GM21723 (cell line): Measurements from ENCODE around the gene DPH6.
"Not testable (repeated sequence)": the region's sequence is repeated elsewhere in the genome, so short reads cannot be mapped to it uniquely, and the experiment has no call there.

Experiments used
- ATAC-seq: cut with Tn5 transposase; IDR thresholded peaks from one replicate; pipeline ENCODE4 v1.9.1; 2021; ENCODE audit warnings: mild to moderate bottlenecking, moderate library complexity; ENCODE audit not compliant: unreplicated experiment

Gene DPH6

DNA sequence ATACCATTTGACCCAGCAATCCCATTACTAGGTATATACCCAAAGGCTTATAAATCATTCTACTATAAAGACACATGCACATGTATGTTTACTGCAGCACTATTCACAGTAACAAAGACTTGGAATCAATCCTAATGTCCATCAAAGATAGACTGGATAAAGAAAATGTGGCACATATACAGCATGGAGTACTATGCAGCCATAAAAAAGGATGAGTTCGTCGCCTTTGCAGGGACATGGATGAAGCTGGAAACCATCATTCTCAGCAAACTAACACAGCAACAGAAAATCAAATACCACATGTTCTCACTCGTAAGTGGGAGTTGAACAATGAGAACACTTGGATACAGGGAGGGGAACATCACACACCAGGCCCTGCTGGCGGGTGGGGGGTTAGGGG lies 104.7 kb downstream of the DPH6 start:
- ATAC-seq = not testable (repeated sequence)

GRCh38 chr15:35440265-35440664 lies 105.7 kb downstream of the DPH6 start:
- no peak for ATAC-seq

GRCh38 chr15:35439291-35439690 lies 106.7 kb downstream of the DPH6 start:
- no peak for ATAC-seq

DNA sequence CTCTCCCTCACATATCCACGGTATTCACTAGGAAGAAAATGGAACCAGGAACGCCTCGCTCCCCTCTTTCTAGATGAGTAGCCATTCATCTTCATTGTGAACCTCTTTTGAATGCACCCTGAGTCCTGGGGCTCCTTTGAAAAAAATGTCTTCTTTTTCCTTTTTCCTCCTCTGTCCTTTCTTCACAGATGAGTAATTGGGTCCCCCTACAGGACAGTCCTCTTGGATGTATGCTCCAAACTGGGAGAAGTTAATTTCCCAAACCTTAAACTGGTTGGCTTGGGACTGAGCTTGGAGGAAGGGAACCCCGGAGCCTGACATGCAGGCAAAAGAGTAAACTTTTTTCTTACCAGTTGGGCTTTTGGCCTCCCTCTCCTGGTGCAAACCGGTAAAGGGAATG lies 108.8 kb downstream of the DPH6 start:
- ATAC-seq = no peak

- no peak for ATAC-seq
Observed at GRCh38 chr15:35436422-35436821, 109.5 kb downstream of the DPH6 start.

GRCh38 chr15:35431281-35431680 lies 114.7 kb downstream of the DPH6 start:
- no peak for ATAC-seq

DNA sequence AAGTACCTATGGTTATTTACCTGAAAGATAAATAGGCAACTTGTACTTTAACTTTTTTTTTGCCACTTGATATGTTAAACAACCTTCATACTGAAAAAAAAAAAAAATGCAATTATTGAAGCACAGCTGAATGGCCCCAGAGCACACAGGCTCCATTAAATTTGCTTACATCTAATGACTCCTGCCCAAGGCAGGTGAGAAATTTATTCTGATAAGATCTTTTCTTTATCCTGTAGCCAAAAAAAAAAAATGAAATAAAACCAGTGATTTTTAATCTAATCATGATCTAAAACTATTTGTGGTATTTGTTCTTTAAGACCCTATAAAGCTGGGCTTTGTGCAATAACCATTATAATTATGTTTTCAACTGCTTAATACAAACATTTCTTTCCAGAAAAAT lies 115.7 kb downstream of the DPH6 start:
- no peak for ATAC-seq

DNA sequence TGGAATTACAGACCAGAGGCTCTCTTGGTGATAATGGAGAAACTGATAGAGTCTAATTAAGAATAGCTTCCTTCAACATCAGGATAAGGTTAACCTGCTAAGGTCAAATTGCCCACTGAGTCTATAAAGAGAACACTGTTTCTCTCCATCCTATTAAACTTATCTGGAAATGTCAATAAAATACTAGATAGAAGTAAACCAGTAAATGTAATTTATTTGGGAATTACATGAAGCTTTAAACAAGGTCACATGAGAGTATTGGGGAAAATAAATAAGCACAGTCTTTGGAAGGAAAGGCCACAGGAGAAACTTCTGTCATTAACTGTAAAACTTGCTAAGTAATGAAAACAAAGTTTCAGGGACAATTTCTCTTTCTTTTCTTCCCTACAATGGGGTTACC lies 118.5 kb downstream of the DPH6 start:
- ATAC-seq = no peak

DNA sequence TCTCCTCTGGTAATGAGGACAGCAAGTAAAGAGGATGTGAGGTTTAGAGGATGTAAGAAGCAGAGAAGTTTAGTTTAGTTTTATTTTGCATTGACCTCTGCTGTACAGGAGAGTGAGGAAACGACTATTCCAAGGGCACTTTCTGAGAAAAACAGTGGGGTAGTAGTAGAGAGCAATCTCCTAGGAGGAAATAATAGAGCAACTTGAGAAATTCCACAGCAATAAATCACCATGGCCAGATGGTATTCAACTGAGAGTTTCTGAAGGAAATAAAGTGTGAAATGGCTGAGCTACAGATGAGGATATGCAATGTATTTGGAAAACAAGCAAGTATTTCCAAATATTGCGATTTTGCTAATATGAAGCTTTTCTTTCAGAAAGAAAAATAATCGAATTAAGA lies 118.9 kb downstream of the DPH6 start:
- no peak for ATAC-seq

DNA sequence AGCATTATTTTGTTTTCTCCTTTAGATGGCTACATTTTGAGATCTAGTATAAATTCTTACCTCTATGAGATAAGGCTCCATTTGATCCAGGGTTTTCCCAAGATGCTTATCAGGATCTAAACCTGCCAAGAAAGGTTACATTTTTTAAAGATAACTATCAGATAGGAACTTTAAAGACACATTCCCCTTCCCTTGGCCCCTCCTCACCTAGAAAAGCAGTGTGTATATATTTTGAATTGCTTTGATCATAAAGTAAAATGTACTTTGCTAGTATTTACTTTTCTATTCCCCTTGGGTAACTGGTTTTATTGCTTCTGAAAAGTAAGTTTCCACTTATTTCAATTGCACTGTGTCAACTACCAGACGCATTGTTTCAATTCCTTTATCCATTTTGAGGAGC lies 135.2 kb downstream of the DPH6 start:
- no peak for ATAC-seq

- no peak for ATAC-seq
Observed at GRCh38 chr15:35399901-35400300, 146.1 kb downstream of the DPH6 start.

DNA sequence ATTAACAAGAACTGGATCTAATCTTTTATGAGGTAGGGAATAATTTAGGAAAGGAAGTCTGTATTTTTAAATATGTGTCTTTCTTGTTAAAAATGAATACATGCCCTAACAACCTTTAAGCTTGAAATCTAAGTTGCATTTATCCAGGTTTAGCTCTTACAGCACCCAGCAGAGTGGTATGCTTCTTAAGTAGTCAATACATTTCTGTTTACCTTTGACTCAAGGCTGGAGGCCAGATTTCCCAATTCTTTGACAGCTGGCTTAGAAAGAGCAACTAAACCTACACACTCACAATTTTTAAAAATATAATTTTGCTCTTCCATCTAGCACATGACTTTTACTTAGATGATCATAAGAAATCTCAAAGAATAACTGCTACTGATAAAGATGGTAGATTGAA lies 148.9 kb downstream of the DPH6 start:
- ATAC-seq = no peak

DNA sequence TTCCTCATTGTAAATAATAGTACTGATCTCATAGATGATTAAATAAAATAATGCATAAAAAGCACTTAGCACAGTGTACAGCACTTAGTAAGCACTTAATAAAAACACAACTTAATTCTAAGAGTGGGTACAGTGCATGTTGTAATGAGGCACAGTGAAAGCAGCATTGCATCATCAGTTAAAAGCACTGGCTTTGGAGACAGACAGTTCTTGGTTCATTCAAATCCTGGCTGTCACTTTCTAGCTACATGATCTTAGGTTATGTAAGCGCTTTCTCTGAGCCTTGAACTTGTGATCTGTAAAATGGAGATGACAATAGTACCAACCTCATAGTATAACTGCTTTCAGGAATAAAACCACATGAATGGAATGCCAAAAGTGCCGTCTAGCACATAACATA lies 151.5 kb downstream of the DPH6 start:
- no peak for ATAC-seq

- no peak for ATAC-seq
Observed at GRCh38 chr15:35393398-35393797, 152.6 kb downstream of the DPH6 start.

DNA sequence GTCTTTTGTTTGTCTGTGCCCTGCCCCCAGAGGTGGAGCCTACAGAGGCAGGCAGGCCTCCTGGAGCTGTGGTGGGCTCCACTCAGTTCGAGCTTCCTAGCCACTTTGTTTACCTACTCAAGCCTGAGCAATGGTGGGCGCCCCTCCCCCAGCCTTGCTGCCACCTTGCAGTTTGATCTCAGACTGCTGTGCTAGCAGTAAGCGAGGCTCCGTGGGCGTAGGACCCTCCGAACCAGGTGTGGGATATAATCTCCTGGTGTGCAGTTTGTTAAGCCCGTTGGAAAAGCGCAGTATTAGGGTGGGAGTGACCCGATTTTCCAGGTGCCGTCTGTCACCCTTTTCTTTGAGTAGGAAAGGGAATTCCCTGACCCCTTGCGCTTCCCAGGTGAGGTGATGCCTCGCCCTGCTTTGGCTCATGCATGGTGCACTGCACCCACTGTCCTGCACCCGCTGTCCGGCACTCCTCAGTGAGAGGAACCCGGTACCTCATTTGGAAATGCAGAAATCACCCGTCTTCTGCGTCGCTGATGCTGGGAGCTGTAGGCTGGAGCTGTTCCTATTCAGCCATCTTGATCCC lies 154.5 kb downstream of the DPH6 start:
- ATAC-seq = not testable (repeated sequence)

GRCh38 chr15:35383506-35383905 lies 162.5 kb downstream of the DPH6 start:
- ATAC-seq = no peak

GRCh38 chr15:35381328-35381727 lies 164.6 kb downstream of the DPH6 start:
- no peak for ATAC-seq

- ATAC-seq = no peak
Observed at GRCh38 chr15:35379972-35380371, 166.0 kb downstream of the DPH6 start.

- not testable (repeated sequence) for ATAC-seq
Observed at GRCh38 chr15:35378454-35378853, 167.5 kb downstream of the DPH6 start.

DNA sequence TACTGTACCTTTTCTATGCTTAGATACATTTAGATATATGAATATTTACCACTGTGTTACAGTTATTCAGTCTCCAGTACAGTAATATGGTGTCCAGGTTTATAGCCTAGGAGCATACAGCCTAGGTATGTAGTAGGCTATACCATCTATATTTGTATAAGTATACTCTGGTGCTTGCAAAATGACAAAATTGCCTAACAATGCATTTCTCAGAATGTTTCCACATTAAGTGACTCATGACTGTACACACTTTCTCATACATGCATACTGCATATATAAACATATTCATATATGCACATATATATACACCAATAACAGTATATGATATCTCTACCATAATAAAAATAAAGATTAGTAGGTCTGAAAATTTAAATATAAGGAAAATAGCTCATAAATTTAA lies 169.3 kb downstream of the DPH6 start:
- ATAC-seq = no peak

- no peak for ATAC-seq
Observed at GRCh38 chr15:35374661-35375060, 171.3 kb downstream of the DPH6 start.

- ATAC-seq = no peak
Observed at GRCh38 chr15:35362195-35362829, 183.7 kb downstream of the DPH6 start.

DNA sequence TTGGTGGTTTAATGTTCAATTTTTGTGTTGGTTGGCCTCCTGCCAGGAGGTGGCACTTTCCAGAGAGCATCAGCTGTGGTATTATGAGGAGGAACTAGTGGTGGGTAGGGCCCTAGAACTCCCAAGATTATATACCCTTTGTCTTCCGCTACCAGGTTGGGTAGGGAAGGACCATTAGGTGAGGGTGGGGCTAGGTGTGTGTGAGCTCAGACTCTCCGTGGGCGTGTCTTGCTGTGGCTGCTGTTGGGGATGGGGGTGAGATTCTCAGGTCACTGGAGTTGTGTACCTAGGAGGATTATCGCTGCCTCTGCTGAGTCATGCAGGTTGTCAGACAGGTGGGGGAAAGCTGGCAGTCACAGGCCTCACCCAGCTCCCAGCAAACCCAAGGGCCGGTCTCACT lies 187.1 kb downstream of the DPH6 start:
- no peak for ATAC-seq
